GDM1 (cell line): Measurements from ENCODE around the gene RAP2C.

Experiments
- DNase-seq: peaks from one replicate; lab custom pipeline; 2025; lab: John Stamatoyannopoulos, UW

The RAP2C gene

GRCh38 chrX:132219343-132219768, at the start of gene RAP2C:
RAP2C (minus strand) TSS chrX:132219447; CDS start chrX:132217268, 2,179 bp downstream.
- peak; percentile 43 for DNase-seq

- no peak for DNase-seq
Measured at GRCh38 chrX:132267392-132267791, 48.1 kb upstream of the RAP2C start.

GRCh38 chrX:132266583-132267355, 47.5 kb upstream of the RAP2C start:
- no peak for DNase-seq

- DNase-seq, result no peak
Measured at GRCh38 chrX:132263127-132263526, 43.9 kb upstream of the RAP2C start.

GRCh38 chrX:132258509-132258908, 39.3 kb upstream of the RAP2C start:
- no peak for DNase-seq

- DNase-seq, result no peak
Measured at GRCh38 chrX:132257116-132257515, 37.9 kb upstream of the RAP2C start.

- DNase-seq, result no peak
Measured at GRCh38 chrX:132236121-132236520, 16.9 kb upstream of the RAP2C start.

DNA sequence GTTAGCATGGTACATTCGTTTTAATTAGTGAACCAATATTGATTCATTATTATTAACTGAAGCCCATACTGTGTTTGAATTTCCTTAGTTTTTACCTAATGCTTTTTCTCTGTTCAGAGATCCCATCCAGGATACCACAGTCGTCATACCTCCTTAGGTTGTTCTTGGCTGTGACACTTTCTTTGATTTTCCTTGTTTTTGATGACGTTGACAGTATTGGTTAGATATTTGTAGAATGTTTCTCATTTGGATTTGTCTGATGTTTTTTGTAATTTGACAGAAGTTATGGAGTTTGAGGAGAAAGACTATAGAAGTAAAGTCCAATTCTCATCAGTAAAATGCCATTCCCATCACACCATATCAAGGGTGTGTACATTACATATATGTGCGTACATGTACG, 16.2 kb upstream of the RAP2C start:
- DNase-seq, result no peak

- no peak for DNase-seq
Measured at GRCh38 chrX:132231587-132231986, 12.3 kb upstream of the RAP2C start.

DNA sequence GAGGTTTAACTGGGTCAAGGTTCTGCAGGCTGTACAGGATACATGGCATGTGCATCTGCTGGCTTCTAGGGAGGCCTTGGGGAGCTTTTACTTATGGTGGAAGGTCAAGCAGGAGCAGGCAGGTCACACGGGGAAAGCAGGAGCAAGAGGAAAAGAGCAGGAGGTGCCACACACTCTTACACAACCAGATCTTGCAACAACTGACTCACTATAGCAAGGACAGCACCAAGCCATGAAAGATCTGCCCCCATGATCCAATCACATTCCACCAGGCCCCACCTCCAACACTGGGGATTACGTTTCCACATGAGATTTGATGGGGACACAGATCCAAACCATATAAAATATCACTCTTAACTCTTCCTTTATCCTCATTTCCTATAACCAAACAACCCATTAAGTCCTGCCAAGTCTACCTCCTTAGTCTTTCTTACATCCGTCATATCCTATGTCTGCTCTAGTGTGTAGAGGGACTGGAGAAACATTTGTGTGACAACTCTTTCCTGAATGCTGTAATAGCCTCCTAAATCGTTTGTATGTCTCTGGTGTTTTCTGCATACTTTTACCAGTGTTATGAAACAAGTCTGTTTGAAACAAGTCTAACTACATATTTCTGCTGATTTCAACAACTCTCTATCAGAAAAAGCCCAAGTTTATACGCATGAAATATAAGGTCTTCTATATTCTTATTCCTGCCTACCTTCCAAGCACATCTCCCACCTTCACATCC, 8.3 kb upstream of the RAP2C start:
- no peak for DNase-seq

DNA sequence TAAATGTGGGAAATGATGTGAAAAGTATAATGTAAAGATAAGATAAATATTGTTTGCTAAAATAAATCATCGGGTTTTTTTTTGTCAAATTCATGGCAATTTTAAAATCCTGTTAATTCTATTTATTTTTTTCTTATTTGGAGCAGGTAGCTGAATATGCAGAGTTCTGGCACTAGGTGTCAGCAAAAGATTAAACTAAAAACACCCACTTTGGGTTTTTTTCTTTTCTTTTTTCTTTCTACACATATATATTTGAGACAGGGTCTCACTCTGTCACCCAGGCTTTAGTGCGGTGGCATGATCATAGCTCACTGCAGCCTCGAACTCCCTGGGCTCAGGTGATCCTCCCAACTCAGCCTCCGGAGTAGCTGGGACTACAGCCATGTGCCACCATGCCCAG, 6.9 kb upstream of the RAP2C start:
- no peak for DNase-seq

- DNase-seq, result peak; percentile 52
Measured at GRCh38 chrX:132218100-132218812, 991 bp downstream of the RAP2C start.

DNA sequence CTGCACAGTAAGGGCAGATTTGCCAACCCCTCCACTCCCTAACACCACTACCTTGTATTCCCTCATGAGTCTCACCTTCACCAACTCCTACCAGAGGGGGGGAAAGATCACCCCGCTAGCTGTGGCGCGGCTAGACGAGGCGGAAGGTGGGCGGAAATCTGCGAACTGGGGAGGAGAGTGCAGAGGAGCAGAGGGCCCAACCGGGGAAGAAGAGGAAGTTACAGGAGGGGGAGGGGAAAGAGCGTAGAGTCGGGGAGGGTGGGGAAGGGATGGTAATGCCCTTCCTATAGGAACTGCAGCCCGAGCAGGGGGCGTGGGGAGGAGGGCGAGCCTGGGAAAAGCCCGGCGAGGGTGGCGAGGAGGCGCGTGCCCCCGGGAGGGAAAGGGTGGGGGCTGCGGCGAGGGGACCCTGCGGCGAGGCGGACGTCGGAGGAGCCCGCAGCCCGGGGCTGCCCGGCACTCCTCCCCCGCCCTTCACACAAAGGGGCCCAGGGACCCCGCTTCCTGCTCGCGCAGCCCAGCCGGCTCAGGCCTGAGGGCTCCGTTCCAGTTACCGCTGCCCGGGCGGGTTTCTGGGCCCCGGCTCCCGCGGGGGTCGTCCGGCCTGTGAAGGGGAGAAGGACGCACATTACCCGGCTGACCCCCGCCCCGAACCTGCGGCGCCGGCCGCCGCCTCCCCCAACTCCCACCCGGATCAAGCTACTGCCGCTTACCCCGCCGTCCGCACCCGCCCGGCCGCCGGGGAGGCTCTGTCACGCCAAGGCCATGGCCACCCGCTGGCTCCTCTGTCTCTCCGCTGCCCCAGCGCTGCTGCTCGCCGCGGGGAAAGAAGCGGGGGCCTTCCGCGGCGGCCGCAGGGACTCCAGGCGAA, 1.8 kb downstream of the RAP2C start:
- DNase-seq, result peak; percentile 83

GRCh38 chrX:132216806-132217202, 2.4 kb downstream of the RAP2C start:
- no peak for DNase-seq

DNA sequence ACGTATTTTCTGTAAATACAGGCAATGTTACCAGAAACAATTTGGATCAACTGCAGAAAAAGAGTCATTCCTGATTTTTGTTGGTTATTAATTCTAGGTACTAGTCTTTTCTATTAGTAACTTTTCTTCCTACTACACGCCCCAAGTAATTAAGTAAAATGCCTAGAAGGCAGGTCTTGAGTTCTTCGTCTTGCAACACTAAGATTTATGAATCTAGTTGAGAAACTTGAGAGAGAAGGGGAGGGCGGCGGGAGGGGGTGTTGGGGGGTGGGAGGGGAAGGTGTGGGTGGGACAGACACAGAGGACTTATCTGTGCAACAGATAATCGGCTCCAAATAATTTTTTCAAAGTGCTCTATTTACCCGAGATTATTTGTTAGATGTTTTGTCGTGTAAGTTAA, 3.0 kb downstream of the RAP2C start:
- no peak for DNase-seq

DNA sequence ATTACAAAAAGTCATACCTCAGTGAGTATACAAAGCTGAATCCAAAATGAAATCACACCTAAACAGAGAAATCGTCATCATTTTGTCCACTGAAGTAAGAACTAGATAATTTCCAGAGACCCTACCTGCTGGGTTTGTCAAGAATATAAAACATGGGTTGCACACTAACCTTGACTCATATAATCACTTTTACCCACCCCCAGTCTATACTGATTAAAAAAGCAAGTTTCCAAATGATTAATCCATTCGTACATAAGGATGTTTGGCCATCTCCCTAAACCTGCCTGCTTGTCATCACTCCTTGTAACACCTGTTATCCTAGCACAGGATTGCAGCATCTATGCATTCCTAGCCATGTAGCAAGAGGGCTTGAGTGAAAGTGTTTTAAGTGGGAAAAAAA, 4.7 kb downstream of the RAP2C start:
- no peak for DNase-seq

DNA sequence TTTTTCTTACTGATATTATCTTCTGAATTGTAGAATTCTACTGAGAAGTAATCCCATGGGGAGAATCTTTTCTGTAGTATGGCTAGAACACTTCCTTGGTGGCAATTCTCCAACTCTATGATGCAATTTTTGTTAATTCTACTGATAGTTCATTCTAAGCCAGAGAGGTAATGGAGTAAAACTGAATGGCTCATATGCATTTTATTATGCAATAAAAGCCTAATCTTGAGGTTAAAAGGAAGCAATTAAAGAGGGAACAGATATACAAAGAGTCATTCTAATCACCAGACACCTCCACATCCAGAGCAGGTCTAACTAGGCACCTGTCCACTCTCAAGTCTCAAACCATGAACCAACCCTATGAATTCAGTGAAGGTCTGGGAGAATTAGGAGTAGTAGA, 9.7 kb downstream of the RAP2C start:
- DNase-seq, result no peak

DNA sequence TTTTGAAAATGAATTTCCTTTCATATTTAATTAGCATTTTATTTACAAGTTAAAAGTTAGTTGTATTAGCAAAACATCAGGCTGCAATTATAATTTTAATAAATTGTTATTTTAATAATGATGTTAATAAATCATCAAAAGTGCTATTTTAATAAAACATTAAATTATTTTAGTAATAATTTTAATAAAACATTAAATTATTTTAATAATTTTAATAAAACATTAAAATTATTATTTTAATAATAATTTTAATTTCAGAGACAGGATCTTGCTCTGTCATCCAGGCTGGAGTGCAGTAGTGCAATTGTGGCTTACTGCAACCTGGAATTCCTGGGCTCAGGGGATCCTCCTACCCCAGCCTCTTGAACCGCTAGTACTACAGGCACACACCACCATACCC, 10.8 kb downstream of the RAP2C start:
- no peak for DNase-seq

- no peak for DNase-seq
Measured at GRCh38 chrX:132207996-132208395, 11.3 kb downstream of the RAP2C start.

GRCh38 chrX:132206259-132206658, 13.0 kb downstream of the RAP2C start:
- DNase-seq, result no peak

DNA sequence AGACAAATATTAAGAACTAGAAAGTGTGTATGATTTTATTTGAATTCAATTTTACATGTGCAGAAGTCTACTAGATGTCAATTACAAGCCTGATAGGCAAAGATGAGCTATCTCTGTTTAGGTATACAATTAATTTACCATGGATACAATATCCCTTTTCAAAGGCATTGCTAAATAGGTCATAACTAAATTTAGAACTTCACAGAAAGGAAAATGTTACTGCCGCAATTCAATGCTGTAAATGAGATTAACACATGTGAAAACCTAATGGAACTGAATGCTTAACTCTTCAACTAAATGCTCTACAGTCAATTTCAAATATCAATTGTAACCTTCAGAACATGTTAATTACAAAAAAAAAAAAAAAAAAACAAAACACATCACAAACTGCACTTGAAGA, 14.6 kb downstream of the RAP2C start:
- no peak for DNase-seq

DNA sequence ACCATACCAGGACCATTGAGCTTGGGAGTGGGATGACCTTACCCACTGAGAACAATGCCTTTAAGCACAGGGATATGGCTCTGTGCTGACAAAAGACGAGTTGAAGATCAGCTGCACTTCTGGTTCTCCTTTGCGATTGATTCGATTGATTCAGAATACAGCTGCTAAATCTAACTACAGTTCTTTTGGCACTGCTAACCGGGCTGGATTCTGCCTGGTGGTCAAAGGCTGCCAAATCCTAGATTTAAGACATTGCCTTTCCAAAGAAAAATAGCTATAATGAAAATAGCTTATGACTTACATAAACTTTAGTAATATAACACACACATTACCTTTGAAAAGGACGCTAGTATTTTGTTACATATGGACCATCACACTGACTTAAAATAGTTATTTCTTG, 18.3 kb downstream of the RAP2C start:
- DNase-seq, result no peak
